Nephron (organoid): Measurements from ENCODE around the gene TSPAN14.
A peak's percentile ranks its signal among the peaks of the same experiment; 100 is the strongest.

Source experiments
- H3K27ac Mint-ChIP-seq, 3 experiments: 2 replicates each; pipeline ENCODE4 v1.8.0; 2020; ENCODE audit warnings: mixed read lengths in 3 of 3, mild to moderate bottlenecking in 2 of 3, moderate library complexity in 1 of 3
- H3K27me3 Mint-ChIP-seq: 2 replicates; pipeline ENCODE4 v1.8.0; 2021; ENCODE audit warnings: low read depth, mild to moderate bottlenecking, moderate library complexity, mixed read lengths
- H3K36me3 Mint-ChIP-seq: 2 replicates; pipeline ENCODE4 v1.8.0; 2020; ENCODE audit warnings: low read depth, mixed read lengths
- H3K4me1 Mint-ChIP-seq: 2 replicates; pipeline ENCODE4 v1.8.0; 2020; ENCODE audit warnings: mixed read lengths
- H3K4me3 Mint-ChIP-seq, 3 experiments: 2 replicates each; pipeline ENCODE4 v1.8.0; 2020; ENCODE audit warnings: mild to moderate bottlenecking in 3 of 3, mixed read lengths in 3 of 3, moderate library complexity in 2 of 3
- H3K9me3 Mint-ChIP-seq: 2 replicates; pipeline ENCODE4 v1.8.0; 2020; ENCODE audit warnings: mixed read lengths
- TF ChIP-seq, protein P1 (sequence below), 3 experiments: fragments of 200-600 bp; sonication (generic); IDR thresholded peaks; one replicate each; pipeline ENCODE4 v1.5.0; 2021; ENCODE audit warnings: antibody characterized with exemption in 3 of 3; ENCODE audit not compliant: unreplicated experiment in 3 of 3

TSPAN14 gene

DNA sequence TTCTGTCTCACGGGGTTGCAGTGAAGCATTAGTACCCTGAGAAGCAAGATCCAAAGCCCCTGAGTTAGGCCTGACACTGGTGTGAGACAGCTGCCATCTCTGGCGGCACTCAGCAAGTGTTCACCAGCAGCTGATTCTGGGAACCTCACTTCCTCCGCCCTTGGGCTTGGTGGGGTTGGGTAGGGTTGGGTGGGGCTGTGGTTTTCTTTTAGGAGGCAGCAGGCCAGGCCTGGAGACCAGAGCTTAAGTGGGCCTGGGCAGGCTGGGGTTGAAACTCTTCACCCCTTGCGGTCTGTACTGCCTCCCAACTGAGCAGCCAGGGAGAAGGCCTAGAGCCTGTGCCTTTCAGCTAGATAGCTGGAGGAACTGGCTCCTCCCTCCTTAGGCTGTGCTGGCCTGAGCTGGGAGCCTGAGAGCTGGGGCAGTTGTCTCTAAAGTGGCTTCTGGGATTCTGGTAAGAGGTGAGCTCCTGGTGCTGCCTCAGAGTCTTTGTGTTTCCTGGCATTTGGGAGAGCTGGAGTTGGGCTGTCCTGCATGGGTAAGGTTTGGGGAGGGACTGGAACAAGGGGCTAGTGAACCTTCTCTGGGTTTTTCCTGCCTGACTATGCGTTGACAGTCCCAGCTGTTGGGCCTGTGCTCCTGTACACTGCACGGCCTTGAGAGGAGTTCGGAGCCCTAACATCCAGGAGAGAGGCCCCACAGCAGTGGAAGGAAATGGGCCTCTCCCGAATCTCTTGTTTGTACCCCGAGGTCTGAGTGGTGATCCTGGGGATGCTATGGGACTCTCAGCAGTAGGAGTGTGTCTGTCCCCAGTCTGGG, 5.1 kb downstream of the TSPAN14 start:
- no peaks in the 10 kb centered on the region for H3K9me3 Mint-ChIP-seq
- no peaks in the 10 kb centered on the region for H3K36me3 Mint-ChIP-seq
- TF ChIP-seq, protein P1, sequence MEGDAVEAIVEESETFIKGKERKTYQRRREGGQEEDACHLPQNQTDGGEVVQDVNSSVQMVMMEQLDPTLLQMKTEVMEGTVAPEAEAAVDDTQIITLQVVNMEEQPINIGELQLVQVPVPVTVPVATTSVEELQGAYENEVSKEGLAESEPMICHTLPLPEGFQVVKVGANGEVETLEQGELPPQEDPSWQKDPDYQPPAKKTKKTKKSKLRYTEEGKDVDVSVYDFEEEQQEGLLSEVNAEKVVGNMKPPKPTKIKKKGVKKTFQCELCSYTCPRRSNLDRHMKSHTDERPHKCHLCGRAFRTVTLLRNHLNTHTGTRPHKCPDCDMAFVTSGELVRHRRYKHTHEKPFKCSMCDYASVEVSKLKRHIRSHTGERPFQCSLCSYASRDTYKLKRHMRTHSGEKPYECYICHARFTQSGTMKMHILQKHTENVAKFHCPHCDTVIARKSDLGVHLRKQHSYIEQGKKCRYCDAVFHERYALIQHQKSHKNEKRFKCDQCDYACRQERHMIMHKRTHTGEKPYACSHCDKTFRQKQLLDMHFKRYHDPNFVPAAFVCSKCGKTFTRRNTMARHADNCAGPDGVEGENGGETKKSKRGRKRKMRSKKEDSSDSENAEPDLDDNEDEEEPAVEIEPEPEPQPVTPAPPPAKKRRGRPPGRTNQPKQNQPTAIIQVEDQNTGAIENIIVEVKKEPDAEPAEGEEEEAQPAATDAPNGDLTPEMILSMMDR (IDR thresholded peaks at IDR 0.05; ENCODE audit: unreplicated experiment in 3 of 3), result no peak
- H3K27ac Mint-ChIP-seq, result peak overlapping the region; percentile 82 to 93 (median 89)
- H3K27me3 Mint-ChIP-seq, result peaks cover 7% of the 10 kb centered on the region
- peaks cover 80% of the 10 kb centered on the region for H3K4me1 Mint-ChIP-seq
- H3K4me3 Mint-ChIP-seq, result peak overlapping the region; percentile 30 to 69 (median 65)

DNA sequence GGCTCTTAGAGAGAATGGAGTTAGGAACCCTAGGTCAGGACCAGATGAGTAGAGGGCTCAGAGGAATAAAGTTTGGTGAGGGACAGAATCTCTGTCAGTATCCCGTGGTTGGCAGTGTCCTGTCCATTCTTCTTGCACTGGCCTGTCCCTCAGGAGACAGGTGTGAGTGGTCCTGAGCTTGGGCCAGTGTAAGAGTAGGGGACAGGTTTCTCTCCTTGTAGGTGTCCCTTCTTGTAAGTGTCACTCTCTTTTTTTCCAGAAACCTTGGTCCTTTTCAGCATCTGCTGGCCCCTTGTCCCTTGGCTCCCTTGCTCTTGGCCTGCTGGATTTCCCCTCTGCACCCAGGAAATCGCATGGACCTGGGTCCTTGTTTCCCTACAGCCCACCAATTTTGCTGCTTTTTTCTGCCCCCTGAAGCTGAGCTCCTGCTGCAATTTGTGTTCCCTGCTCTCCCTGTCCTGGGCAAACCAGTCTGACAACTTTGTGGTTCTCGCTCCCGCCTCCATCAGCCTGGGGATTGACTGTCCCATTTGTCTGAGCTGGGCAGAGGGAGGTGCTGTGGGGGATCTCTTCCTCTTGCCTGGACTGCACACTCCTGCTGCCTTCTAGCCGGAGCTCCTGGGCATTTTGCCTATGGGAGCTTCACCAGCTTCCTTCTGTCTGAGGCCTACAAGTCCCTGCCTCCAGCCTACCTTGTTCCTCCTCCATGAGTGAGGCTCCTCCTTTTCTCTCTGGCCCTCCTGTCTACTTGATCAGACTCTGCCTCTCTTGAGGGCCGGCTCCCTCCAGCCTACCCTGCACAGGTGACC, 6.5 kb downstream of the TSPAN14 start:
- H3K27ac Mint-ChIP-seq, result peak overlapping the region; percentile 82 to 93 (median 89)
- TF ChIP-seq, protein P1 (IDR thresholded peaks at IDR 0.05; ENCODE audit: unreplicated experiment in 3 of 3), result no peak
- H3K9me3 Mint-ChIP-seq, result no peaks in the 10 kb centered on the region
- H3K4me1 Mint-ChIP-seq, result peaks cover 88% of the 10 kb centered on the region
- peaks cover 7% of the 10 kb centered on the region for H3K27me3 Mint-ChIP-seq
- H3K4me3 Mint-ChIP-seq, result peak overlapping the region; percentile 16 to 31 (median 21)
- H3K36me3 Mint-ChIP-seq, result no peaks in the 10 kb centered on the region

DNA sequence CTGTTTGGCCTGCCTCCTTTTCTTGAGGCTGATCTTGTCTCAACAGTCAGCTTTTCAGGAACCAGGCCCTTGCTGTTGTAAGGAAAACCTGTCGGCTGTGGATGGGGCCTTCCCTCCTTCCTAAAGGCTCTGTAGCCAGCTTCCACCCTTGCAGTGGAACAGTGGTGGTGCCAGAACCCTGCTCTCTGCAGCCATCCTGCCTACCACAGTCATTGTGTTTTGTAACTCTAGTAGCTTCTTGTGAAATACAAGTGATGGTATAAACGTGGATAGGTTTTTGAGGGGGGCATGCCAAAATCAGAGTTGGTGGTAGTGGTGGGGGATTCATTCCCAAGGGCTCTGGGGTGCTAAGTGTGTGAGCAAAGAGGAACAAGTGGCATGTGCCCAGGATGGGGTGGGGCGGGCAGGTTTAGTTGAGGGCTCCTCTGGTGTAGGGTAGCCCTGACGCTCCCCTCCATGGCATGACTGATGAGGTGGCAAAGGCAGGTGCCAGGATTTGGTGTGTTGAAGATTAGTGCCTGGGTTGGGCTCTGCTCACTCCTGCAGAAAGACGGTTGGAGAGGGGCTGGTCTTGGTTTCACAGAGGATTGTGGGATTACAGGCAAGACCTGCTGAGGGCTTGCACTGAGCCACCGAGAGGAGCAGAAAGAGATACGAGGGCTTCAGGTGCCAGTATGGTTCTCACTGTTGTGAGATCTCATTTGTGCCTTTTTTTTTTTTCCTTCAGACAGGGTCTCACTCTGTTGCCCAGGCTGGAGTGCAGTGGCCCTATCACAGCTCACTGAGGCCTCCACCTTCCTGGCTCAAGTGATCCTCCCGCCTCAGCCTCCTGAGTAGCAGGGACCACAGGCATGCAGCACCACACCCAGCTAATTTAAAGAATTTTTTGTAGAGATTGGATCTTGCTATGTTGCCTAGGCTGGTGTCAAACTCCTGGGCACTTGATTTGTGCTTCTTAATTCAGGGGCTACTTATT, 7.4 kb downstream of the TSPAN14 start:
- TF ChIP-seq, protein P1 (IDR thresholded peaks at IDR 0.05; ENCODE audit: unreplicated experiment in 3 of 3), result no peak
- Mint-ChIP-seq H3K27me3 (peaks cover 3% of the 10 kb centered on the region), H3K4me3 (peak overlapping the region; percentile 16 to 31 (median 21))

DNA sequence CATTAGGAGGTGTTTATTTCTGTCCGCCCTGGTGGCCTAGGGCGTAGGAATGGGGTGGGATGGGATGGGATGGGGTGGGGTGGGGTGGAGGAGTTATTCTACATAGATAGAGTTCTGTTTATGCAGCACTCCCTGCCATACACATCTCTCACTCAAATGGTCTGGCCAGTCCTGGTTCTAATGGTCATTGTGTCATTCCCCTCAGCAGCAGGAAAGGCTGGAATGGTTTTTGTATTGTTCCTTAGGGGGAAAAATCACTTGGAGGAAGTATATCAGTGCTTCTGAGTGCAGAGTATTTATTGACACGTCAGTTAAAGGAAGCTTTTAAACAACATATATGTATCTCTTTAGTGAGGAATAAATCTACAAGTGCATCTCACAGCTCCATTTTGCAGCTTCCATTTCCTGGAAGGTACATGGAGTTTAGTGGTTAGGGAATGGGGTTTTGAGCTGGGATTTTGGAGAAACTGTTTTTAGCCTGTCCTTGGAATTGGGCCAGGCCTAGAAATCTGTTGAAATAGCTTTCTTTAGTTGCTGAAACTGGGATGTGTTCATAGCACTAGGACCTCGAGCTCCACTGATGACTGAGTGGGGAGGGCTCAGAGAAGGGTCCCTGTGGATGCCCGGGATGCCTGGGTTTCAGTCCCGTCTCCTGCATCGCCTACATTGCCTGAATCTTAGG, 8.3 kb downstream of the TSPAN14 start:
- H3K27ac Mint-ChIP-seq, result peak overlapping the region; percentile 82 to 93 (median 89)
- peak overlapping the region in 2 of 3 experiments; percentile 10 to 16 for H3K4me3 Mint-ChIP-seq
- H3K4me1 Mint-ChIP-seq, result peaks cover 96% of the 10 kb centered on the region
- H3K27me3 Mint-ChIP-seq, result peaks cover 3% of the 10 kb centered on the region
- no peaks in the 10 kb centered on the region for H3K9me3 Mint-ChIP-seq
- H3K36me3 Mint-ChIP-seq, result no peaks in the 10 kb centered on the region
- TF ChIP-seq, protein P1 (IDR thresholded peaks at IDR 0.05; ENCODE audit: unreplicated experiment in 3 of 3), result no peak

More for the DNA sequence above, 7.4 kb downstream of the TSPAN14 start:
- Mint-ChIP-seq H3K36me3 (no peaks in the 10 kb centered on the region), H3K27ac (peak overlapping the region; percentile 82 to 93 (median 89)), H3K4me1 (peaks cover 87% of the 10 kb centered on the region), H3K9me3 (no peaks in the 10 kb centered on the region)
